Stimulated activated naive CD4-positive, alpha-beta T cell (primary cell): ENCODE data around the gene TSPAN16.
A peak's percentile ranks its signal among the peaks of the same experiment; 100 is the strongest.
"Not testable (repeated sequence)": the region's sequence is repeated elsewhere in the genome, so short reads cannot be mapped to it uniquely, and the experiment has no call there.

ENCODE experiments used
- DNase-seq, 6 experiments: peaks; one replicate each; lab custom pipeline; 2025; lab: John Stamatoyannopoulos, UW

TSPAN16 gene

DNA sequence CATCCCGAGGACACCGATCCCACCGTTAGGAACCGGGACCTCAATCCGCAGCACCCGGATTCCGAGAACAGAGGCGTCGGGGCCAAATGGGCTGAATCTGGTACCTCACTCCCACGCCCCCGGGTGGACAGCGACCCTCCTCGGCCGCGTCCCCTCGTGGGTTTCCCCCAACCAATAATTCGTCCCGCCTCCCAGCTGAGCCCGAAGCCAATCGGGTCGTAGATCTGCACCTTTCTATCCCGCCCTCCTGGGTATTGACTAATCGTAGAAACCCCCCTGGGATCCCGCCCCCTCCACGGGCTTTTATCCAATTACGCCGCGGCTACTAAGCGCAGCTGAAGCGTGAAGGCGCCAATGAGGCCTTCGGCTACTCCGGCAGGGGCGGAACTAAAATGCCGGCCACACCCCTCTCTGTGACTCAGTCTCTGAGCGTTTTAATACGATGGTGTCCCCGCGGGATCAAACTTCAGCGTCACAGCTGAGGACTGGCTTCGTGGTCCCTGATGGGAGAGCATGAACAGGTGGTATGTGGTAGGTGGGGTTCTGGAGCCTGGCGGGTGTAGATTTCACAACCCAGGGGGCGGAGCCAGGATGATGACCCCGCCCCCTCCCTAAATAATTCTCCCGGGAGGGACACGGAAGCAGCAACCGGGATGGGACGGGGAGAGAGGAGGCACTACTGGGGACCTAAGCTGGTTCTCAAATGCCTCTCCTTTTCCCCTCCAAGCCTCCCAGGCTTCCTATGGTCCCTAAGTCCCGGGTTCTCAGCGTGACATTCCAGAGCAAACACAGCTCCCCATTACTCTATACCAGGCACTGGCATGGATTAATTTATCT, 50.4 kb downstream of the TSPAN16 start, which contains the start of the genes CCDC159 and TMEM205:
CCDC159 (plus strand) TSS at position 416 of the 837 bp plus-strand sequence; CDS start at position 504, 88 bp downstream.
TMEM205 (minus strand) TSS at position 165 of the 837 bp plus-strand sequence. CDS start 649 bp downstream, outside the sequence.
- DNase-seq: peak; percentile 92 to 99 (median 97)

DNA sequence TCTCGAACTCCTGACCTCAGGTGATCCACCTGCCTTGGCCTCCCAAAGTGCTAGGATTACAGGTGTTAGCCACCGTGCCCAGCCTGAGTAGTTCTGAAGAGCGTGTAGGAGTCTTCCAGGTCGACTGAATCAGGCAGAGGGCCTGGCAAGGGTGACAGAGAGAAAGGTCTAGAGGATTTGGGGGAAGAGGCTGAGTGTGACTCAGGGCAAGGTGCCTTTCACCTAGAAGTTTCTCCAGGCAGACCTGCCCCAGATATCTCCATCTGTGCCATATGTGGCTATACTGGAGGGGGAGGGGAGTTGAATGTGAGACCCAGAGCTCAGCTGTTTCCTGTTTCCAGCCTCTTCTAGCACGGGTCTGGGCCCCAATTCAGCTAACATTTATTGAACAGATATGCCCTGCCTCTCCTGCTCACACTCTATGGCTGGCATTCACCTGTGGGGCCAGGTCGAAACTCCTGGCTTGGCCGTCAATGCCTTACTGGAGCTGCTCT, 51.6 kb downstream of the TSPAN16 start:
- DNase-seq: no peak

GRCh38 chr19:11349171-11349570, 53.2 kb downstream of the TSPAN16 start:
- DNase-seq: no peak

- DNase-seq: not testable (repeated sequence)
Observed at GRCh38 chr19:11354102-11354501, 58.1 kb downstream of the TSPAN16 start.

GRCh38 chr19:11355160-11356073, 59.5 kb downstream of the TSPAN16 start, which contains the start of gene PLPPR2:
Gene PLPPR2 (plus strand): TSS chr19:11355432. CDS start chr19:11357674, 2,242 bp downstream.
- DNase-seq: peak; percentile 60 to 84 (median 78)

DNA sequence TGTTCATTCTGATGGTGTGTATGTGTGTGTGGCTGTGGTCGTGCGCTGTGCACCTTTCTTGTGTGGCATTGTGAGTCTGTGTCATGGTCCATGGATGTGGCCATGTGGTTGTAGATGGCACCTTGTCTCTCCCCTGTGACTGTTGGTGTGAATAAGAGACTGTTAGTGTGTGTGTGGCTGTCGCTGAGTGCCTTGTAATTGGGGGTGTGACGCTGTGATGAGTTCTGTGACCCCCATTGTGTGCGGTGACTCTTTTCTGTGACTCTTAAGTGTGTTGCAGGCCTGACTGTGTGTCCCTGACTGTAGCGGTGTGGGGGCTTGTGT, 60.1 kb downstream of the TSPAN16 start:
- no peak for DNase-seq

DNA sequence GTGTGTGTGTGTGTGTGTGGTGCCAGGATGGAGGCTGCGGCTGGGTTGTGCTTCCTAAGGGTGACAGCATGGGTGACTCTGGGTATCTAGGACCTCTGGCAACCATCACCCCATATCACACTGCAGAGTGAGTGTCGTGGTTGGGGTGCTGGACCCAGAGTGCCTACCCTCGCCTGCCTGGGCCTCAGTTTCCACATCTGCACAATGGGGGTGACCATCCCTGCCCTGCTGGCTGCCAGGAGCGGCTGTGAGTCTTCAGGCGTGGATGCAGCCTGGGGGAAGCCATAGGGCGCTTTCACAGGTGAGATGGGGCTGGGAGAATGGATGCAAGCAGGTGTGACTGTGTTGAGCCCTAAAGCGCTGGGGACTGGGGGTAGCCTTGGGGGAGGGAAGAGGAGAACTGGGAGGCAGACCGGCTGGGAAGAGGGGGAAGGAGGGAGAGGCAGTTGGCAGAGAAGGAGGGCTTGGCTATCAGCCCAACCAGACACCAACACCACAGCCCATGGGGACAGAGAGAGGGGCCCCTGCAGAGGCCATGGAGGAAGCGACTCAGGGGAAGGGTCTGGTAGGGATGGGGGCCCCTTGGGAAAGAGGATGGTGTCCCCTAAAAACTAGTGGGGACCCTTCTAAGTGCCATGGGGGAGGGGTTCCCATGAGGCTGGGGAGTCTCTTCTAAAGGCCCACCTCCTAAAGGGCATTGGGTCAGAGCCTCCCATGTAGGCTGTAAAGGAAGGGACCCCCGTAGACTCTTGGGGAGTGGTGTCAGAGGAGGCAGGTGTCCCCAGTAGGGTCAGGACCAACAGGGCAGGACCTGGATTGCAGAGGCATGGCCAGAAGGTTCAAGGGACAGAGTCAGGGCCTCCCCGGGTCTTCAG, 61.0 kb downstream of the TSPAN16 start:
- DNase-seq: no peak

GRCh38 chr19:11359421-11359820, 63.5 kb downstream of the TSPAN16 start:
- no peak for DNase-seq

DNA sequence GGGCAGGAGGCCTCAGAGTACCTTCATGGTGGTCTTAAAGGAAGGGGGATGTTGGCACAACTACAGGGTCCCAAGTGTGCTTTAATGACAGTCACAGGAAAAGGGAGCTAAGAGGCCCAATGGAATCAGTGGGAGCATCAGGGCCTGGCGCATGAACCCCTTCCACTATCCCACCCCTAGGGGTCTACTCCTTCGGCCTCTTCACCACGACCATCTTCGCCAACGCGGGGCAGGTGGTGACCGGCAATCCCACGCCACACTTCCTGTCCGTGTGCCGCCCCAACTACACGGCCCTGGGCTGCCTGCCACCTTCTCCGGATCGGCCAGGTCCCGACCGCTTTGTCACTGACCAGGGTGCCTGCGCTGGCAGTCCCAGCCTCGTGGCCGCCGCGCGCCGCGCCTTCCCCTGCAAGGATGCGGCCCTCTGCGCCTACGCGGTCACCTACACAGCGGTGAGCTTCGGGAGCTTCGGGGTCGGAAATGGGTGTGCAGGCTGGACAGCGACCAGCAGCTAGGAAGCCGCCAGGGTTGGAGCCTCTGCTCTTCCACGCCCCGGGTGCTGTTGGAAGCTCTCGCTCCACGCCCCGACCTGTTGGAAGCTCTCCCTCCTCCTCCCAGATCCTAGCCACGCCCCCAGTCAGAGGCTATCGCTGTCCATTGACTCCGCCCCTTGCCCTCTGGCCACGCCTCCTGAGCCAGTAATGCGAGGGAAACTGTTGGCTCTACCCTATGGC, 65.2 kb downstream of the TSPAN16 start:
- DNase-seq: no peak

- DNase-seq: no peak
Observed at GRCh38 chr19:11361771-11362731, 66.1 kb downstream of the TSPAN16 start.

- DNase-seq: no peak
Observed at GRCh38 chr19:11363881-11364280, 67.9 kb downstream of the TSPAN16 start.

DNA sequence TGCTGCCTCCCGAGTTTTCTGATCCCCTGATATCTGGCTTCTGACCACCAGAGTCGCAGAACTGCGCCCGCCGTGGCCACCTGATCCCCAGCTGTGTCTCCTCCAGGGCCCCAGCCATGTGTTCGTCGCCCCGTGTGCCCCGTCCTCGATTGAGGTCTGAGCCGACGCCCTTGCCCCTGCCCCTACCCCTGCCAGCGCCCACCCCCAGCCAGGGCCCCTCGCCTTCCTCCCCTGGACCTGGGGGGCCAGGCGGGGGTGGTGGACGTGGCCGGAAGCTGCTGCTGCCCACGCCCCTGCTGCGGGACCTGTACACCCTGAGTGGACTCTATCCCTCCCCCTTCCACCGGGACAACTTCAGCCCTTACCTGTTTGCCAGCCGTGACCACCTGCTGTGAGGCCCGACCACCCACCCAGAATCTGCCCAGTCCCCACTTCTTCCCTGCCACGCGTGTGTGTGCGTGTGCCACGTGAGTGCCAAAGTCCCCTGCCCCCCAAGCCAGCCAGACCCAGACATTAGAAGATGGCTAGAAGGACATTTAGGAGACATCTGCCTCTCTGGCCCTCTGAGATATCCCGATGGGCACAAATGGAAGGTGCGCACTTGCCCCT, 68.4 kb downstream of the TSPAN16 start:
- DNase-seq: no peak

DNA sequence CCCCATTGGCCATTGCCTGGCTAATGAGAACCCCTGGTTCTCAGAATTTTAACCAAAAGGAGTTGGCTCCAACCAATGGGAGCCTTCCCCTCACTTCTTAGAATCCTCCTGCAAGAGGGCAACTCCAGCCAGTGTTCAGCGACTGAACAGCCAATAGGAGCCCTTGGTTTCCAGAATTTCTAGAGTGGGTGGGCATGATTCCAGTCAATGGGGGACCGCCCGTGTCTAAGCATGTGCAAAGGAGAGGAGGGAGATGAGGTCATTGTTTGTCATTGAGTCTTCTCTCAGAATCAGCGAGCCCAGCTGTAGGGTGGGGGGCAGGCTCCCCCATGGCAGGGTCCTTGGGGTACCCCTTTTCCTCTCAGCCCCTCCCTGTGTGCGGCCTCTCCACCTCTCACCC, 69.0 kb downstream of the TSPAN16 start:
- DNase-seq: no peak
